Panc1 (cell line): ENCODE measurements around the gene TEK. TPM values are rescaled to one million over a fixed set of nuclear protein-coding genes. Genes with fewer than 3 reads are reported as not detected.

ENCODE experiments used
- ATAC-seq: fragments of 200-7000 bp; cut with Tn5 transposase; 2 replicates; pipeline ENCODE4 v1.9.1; 2020; ENCODE audit warnings: mild to moderate bottlenecking, moderate library complexity
- BruUV-seq: library from RNA; stranded (reverse); fragments of 400-500 nt; replicated peaks from 2 replicates; lab custom pipeline; 2021; lab: Mats Ljungman, UMichigan
- CTCF ChIA-PET: fragments of 300-600 bp; sonication (Branson Sonifier 250); formaldehyde crosslinking; loops from one replicate; lab custom pipeline; 2022; ENCODE audit warnings: antibody characterized with exemption; lab: Charles Lee
- POLR2A ChIA-PET: fragments of 300-600 bp; sonication (Branson Sonifier 250); formaldehyde crosslinking; loops from one replicate; lab custom pipeline; 2022; ENCODE audit warnings: antibody characterized with exemption; lab: Charles Lee
- DNase-seq: peaks from one replicate; pipeline ENCODE4 v3.0.0-alpha.2; 2010; ENCODE audit warnings: low read depth, low spot score
- H3K27ac ChIP-seq: 2 replicates; pipeline ENCODE4 v1.5.1; 2011; ENCODE audit warnings: mild to moderate bottlenecking, low read length, inconsistent platforms
- H3K27me3 ChIP-seq: fragments of 200-500 bp; sonication (Bioruptor generic); 2 replicates; pipeline ENCODE4 v1.6.0; 2014; ENCODE audit warnings: low read length, inconsistent platforms; ENCODE audit not compliant: control insufficient read depth, insufficient read depth
- H3K36me3 ChIP-seq: fragments of 200-500 bp; sonication (Bioruptor generic); 2 replicates; pipeline ENCODE4 v1.5.1; 2014; ENCODE audit warnings: inconsistent platforms, mild to moderate bottlenecking, low read length, moderate library complexity; ENCODE audit not compliant: control insufficient read depth, insufficient read depth
- H3K4me1 ChIP-seq: 2 replicates; pipeline ENCODE4 v1.5.1; 2011; ENCODE audit warnings: inconsistent platforms, mild to moderate bottlenecking, low read length, moderate library complexity; ENCODE audit not compliant: control insufficient read depth, insufficient read depth
- H3K4me3 ChIP-seq, 2 experiments: 2 replicates each; pipeline ENCODE4 v1.5.1; 2011 to 2012; ENCODE audit warnings: low read depth in 2 of 2, low read length in 2 of 2, mild to moderate bottlenecking in 2 of 2, inconsistent platforms in 1 of 2, moderate library complexity in 1 of 2
- H3K9me3 ChIP-seq: fragments of 200-500 bp; sonication (Bioruptor generic); 2 replicates; pipeline ENCODE4 v1.5.1; 2014; ENCODE audit warnings: low read depth, mild to moderate bottlenecking, inconsistent platforms, low read length, moderate library complexity; ENCODE audit not compliant: control insufficient read depth, insufficient read depth
- POLR2AphosphoS5 ChIP-seq: IDR thresholded peaks from 2 replicates; pipeline ENCODE4 v1.6.1; 2012; ENCODE audit warnings: mild to moderate bottlenecking, low read depth, low read length, moderate library complexity
- REST ChIP-seq, 2 experiments: IDR thresholded peaks; 2 replicates each; pipeline ENCODE4 v1.6.1; 2011 to 2012; ENCODE audit warnings: low read depth in 2 of 2, control low read depth in 1 of 2, low read length in 1 of 2, mild to moderate bottlenecking in 1 of 2, moderate library complexity in 1 of 2; ENCODE audit not compliant: insufficient read depth in 1 of 2
- SIN3A ChIP-seq: IDR thresholded peaks from 2 replicates; pipeline ENCODE4 v1.6.1; 2012; ENCODE audit warnings: low read depth, mild to moderate bottlenecking, low read length, moderate library complexity, borderline replicate concordance; ENCODE audit not compliant: insufficient read depth
- TCF7L2 ChIP-seq: IDR thresholded peaks from 2 replicates; pipeline ENCODE4 v1.6.1; 2011; ENCODE audit warnings: mild to moderate bottlenecking, low read depth, low read length, inconsistent platforms
- in situ Hi-C: cut with HindIII; loops from 2 replicates; pipeline ENCODE4 v1.10.0; 2016; ENCODE audit warnings: low sequenced_read_pairs, low pct_unique_long_range_greater_than_20kb
- intact Hi-C: fragments of 100-400 bp; cut with micrococcal nuclease; formaldehyde crosslinking; loops from one replicate; pipeline ENCODE4 v1.10.0; 2022; ENCODE audit not compliant: unreplicated experiment
- total RNA-seq: library from RNA; stranded (reverse); gene quantifications from one replicate; pipeline ENCODE4 v1.2.1, GENCODE V29; 2021; ENCODE audit not compliant: unreplicated experiment
- TF ChIP-seq, protein P1 (sequence below): fragments of 450-650 bp; IDR thresholded peaks from 2 replicates; pipeline ENCODE4 v1.5.1; 2017; ENCODE audit warnings: mild to moderate bottlenecking

Gene TEK
- total RNA-seq, 1 experiment from 2014 or later, result not detected

DNA sequence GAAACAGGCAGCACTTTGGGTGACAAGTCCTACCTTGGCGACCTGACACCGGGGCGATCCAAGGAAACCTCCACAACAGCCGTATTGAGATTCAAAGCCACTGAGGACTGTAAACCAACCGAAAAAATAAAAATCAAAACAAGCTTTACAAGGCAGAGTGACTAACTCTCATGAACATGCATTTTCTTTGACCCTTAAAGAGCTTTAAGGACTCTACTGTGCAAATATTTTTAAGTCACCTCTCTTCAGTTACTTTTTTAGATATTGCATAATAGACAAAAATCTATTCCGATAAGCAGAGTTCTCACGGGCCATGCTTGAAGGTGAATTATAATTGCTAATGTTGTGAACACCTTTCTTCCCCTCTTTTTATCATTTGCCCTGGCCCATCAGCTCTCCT lies 149.6 kb downstream of the TEK start:
- no peak for TF ChIP-seq TCF7L2
- TF ChIP-seq, protein P1, sequence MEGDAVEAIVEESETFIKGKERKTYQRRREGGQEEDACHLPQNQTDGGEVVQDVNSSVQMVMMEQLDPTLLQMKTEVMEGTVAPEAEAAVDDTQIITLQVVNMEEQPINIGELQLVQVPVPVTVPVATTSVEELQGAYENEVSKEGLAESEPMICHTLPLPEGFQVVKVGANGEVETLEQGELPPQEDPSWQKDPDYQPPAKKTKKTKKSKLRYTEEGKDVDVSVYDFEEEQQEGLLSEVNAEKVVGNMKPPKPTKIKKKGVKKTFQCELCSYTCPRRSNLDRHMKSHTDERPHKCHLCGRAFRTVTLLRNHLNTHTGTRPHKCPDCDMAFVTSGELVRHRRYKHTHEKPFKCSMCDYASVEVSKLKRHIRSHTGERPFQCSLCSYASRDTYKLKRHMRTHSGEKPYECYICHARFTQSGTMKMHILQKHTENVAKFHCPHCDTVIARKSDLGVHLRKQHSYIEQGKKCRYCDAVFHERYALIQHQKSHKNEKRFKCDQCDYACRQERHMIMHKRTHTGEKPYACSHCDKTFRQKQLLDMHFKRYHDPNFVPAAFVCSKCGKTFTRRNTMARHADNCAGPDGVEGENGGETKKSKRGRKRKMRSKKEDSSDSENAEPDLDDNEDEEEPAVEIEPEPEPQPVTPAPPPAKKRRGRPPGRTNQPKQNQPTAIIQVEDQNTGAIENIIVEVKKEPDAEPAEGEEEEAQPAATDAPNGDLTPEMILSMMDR, result no peak
- TF ChIP-seq SIN3A, result no peak
- TF ChIP-seq REST (IDR thresholded peaks at IDR 0.05; ENCODE audit: insufficient read depth in 1 of 2, low read depth in 2 of 2, low read length in 1 of 2), result no peak
- TF ChIP-seq POLR2AphosphoS5, result no peak
- Histone ChIP-seq H3K36me3 (no peaks in the 10 kb centered on the region), H3K4me1 (no peaks in the 10 kb centered on the region), H3K9me3 (no peaks in the 10 kb centered on the region), H3K27me3 (no peaks in the 10 kb centered on the region), H3K4me3 (no peak overlapping the region), H3K27ac (no peak overlapping the region)
- intact Hi-C loops (no loop called here), in situ Hi-C loops (no loop called here)
- ChIA-PET CTCF (no interaction called here), POLR2A (no interaction called here)
- no TSS peak for BruUV-seq
- ATAC-seq (no peak), DNase-seq (no peak)

GRCh38 chr9:27260789-27261516 lies 151.9 kb downstream of the TEK start:
- intact Hi-C loops, result no loop called here
- DNase-seq, result no peak
- H3K9me3 ChIP-seq, result no peaks in the 10 kb centered on the region
- no peaks in the 10 kb centered on the region for H3K36me3 ChIP-seq
- ChIA-PET CTCF (no interaction called here), POLR2A (no interaction called here)
- no TSS peak for BruUV-seq
- H3K4me3 ChIP-seq, result no peak overlapping the region
- no peaks in the 10 kb centered on the region for H3K27me3 ChIP-seq
- H3K27ac ChIP-seq, result no peak overlapping the region
- ATAC-seq, result no peak
- no peak for TF ChIP-seq TCF7L2
- no peak for TF ChIP-seq SIN3A
- no peak for TF ChIP-seq REST (IDR thresholded peaks at IDR 0.05; ENCODE audit: insufficient read depth in 1 of 2, low read depth in 2 of 2, low read length in 1 of 2)
- TF ChIP-seq POLR2AphosphoS5, result no peak
- TF ChIP-seq, protein P1, result no peak
- no peaks in the 10 kb centered on the region for H3K4me1 ChIP-seq
- in situ Hi-C loops, result no loop called here
